ENCODE data around the gene KNSTRN.

Gene KNSTRN

GRCh38 chr15:40345867-40346578 lies 36.5 kb upstream of the KNSTRN start:
- no peak for DNase-seq

- DNase-seq, result no peak
Measured at GRCh38 chr15:40346579-40347558, 35.7 kb upstream of the KNSTRN start.

DNA sequence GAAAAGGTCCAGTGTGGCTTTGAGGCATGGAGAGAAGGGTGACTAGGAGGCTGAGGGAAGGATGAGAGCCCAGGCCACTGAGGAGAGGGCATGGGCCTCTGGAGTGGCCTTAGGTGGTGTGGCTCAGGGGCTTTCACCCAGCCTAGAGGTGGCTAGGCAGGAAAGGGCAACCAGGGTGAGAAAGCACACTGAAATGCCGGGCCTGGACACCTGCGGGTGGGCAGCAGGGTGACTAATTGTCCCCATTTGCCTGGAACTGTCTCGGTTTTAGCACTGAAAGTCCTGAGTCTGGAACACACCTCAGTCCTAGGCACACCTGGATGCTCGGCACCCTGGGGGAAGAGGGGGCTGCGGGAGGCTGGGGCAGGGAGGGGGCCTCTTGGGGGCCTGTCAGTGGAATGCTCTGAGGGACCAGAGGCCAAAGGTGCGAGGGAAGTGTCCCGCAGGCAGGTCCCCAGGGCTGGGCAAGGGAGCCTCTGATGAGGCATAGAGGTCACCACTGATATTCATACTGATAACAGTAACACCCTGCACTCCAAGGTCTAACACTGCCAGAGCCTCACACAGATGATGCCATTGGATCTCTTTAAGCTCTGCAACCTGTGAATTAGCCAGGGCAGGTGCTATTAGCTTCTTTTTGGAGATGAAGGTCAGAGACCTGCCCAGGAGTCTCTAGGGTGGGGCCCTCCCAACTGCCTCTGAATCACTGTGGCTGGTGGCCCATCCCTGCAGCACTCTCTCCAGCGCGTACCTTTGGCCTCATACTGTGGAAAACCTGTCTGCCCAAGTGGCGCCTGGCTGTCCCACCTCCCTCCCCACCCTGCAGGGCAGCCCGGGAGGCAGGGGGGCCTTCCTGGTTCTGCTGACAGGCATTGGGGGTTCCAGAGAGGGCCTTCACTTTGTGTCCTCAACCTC lies 34.7 kb upstream of the KNSTRN start:
- no peak for DNase-seq

DNA sequence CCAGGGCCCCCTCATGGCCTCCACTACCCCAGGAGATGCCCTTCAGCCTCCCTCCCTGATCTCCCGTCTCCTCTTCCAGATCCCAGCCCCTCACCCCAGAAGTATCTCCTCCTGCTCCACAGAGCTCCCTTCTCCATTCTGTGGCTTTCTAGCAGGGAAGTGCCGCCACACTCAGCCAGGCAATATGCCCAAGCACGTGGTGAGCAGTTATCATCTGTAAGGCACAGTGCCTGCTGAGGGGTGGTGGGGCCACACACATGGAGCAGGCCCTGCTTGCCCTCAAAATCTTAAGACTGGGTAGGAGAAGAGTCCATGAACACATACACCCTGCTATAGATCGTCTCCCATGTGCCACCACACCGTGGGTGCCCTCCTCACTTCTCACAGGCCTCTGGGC lies 34.0 kb upstream of the KNSTRN start:
- DNase-seq, result no peak

- no peak for DNase-seq
Measured at GRCh38 chr15:40349163-40349562, 33.4 kb upstream of the KNSTRN start.

DNA sequence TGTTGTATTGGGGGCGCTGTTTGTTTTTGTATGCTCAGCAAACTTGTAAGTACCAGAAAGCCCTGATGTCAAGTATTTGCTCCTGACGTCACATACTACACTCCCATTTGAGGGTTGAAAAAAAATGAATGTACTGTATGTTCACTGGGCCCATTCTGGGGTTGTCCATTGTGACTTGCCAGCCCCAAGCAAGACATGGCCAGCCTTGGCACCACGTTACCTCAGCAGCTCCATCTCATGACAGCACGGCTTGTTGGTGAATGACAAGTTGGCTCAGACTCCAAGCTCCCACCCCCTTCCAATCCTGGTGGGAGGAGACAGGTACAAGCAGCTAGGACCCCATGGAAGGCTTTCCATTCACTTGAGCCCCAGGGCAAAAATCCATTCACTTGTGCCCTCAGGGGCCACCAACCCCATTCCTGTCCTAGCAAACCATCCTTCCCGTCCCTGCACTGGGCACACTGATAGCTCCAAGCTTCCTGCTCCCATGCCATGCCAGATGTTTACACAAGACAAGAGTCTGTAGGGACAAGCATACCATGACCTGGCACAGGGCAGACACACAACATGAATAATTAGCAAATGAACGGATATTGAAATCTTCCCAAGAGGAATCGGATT lies 30.1 kb upstream of the KNSTRN start:
- DNase-seq, result no peak

DNA sequence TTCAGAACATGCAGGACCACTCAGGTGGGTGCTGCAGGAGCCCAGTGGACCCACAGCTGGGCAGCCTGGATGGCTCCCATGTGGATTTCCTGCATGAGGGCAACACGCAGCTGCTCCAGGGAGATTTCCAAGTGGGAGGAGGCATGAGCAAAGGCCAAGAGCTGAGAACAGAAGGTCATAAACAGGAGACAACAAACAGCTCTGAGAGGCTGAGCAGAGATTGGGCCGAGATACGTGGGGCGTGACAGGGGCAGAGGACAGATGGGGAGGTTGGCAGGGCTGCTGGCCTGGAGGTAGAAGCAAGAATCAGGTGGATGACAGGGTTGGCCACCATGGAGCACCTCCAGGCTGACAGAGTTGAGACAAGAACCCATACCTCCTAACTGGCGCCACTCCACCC lies 28.8 kb upstream of the KNSTRN start:
- no peak for DNase-seq

- peak; percentile 28 for DNase-seq
Measured at GRCh38 chr15:40354408-40355171, 27.9 kb upstream of the KNSTRN start.

- no peak for DNase-seq
Measured at GRCh38 chr15:40355976-40356585, 26.4 kb upstream of the KNSTRN start.

GRCh38 chr15:40357246-40357645 lies 25.3 kb upstream of the KNSTRN start:
- no peak for DNase-seq

DNA sequence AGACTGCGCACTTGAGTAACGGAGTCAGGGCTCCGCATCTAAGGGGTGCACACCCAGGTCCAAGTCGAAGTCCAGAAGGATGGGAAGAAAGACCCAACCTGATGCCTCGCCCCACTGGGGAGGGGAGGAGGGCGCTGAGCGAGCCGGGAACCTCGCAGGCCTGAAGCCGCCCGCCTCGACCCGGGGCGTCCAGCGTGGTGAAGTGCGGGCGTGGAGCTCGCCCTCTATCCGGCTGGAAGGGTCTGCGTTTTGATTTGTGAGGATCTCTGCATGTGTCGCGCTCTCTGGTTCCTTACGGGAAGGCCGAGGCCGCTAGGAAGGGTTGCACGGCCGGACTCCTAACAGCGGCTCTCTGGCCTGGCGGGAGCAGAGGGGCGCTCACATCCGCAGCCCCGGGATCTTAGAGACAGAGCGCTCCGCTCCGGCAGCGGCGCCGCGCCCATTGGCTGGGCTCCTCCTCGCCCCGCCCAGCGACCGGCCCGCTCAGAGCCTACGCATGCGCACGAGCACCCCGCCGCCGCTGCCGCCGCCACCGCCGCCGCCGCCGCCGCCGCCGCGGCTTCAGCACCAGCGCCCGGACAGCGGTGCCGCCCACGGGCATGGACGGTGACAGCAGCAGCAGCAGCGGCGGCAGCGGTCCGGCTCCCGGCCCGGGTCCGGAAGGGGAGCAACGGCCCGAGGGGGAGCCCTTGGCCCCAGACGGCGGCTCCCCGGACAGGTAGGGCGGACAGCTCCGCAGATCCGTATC lies 24.6 kb upstream of the KNSTRN start, which contains the start of gene DISP2:
Gene DISP2, plus strand, starts transcription at position 497 of the 748 bp plus-strand sequence. Its CDS starts 103 bp downstream, at position 600.
- peak; percentile 52 for DNase-seq

DNA sequence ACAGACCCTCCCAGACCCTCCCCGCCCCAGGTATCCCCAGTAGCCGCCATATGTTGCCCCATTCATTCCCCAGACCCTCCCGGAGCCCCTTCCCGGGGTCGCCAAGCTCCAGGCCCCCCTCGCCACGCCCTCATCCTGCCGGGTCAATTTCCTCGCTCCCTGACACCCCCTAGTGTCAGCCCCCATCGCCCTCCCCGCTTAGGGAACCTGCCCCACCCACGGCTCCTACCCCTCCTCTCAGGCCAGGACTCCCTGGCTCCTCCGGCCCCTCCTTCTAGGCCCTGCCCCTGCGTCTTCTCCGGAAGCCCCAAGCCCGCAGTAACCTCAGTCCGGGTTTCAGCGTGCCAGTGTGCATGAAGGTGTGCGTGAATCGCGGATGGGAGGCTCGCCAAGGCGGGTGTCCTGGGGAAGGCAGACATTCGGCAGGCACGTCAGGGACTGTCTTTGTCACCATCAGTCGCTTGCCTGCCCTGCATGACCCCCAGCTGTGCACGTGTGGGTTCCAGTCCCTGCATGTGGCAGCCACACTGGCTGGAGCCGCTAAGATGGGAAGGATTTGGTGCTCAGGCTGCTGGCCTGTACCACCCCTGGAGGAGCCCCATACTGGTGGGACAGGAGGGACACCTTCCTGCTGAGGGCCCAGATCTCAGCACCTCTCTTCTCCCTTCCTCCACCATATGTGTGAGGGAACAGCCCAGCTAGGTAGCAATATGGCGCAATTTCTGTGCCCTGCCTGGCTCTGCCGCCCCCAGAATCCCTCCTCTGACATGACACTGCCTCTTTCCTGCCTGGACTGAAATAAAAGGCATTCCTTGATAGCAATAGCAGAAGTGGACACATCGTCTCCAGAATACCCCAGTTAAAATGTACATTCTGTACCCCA lies 23.8 kb upstream of the KNSTRN start:
- DNase-seq, result no peak

DNA sequence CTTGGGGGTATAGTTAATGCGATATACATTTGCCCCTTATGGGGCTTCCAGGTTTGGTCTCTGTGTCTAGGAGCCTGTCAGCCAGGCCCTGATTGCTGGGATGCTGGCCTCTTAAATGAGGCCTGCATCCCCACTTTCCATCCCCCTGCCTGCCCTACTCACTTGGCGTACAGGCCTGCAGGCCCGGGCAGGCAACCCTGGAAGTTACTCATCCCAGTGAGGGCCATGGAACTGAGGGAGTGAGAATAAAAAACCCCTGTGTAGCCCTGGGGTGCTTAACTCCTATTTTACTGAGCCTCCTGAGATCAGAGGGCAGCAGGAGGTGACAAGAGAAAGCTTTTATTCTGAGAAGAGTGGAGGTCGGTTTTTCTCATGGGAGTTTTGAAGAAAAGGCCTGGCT lies 22.5 kb upstream of the KNSTRN start:
- DNase-seq, result no peak

GRCh38 chr15:40361640-40362039 lies 20.9 kb upstream of the KNSTRN start:
- DNase-seq, result no peak

DNA sequence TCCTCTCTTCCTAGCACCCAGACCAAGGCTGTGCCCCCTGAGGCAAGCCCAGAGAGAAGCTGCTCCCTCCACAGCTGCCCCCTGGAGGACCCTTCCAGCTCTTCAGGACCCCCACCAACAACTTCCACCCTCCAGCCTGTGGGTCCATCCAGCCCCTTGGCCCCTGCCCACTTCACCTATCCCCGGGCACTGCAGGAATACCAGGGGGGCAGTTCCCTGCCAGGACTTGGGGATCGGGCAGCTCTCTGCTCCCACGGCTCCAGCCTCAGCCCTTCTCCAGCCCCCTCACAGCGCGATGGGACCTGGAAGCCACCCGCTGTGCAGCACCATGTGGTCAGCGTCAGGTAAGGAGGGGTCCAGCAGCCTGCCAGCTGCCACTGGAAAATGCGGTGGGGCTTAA lies 18.9 kb upstream of the KNSTRN start:
- DNase-seq, result no peak

GRCh38 chr15:40364251-40364650 lies 18.3 kb upstream of the KNSTRN start:
- DNase-seq, result no peak

- no peak for DNase-seq
Measured at GRCh38 chr15:40365016-40365415, 17.5 kb upstream of the KNSTRN start.

- no peak for DNase-seq
Measured at GRCh38 chr15:40365624-40366456, 16.7 kb upstream of the KNSTRN start.
